Left lung (tissue), 10 donors: ENCODE data around the gene RASGEF1C. TPM values are rescaled to one million over a fixed set of nuclear protein-coding genes. Genes with fewer than 3 reads are reported as not detected.

Experiments
- ATAC-seq: fragments of 200-7000 bp; cut with Tn5 transposase; one replicate; pipeline ENCODE4 v1.9.1; 2020; ENCODE audit warnings: moderate library complexity
- DNase-seq, 4 donors: peaks; one replicate each; pipeline ENCODE4 v3.0.0-alpha.2; 2013 to 2020
- H3K27ac ChIP-seq, 2 donors: fragments of 200-600 bp; sonication (generic) in 1 of 2; one replicate each; pipeline versions ENCODE4 v1.5.0 to v1.8.0; 2020 to 2021
- H3K27me3 ChIP-seq, 2 donors: fragments of 200-600 bp; sonication (generic) in 1 of 2; one replicate each; pipeline versions ENCODE4 v1.5.0 to v1.8.0; 2020 to 2021
- H3K36me3 ChIP-seq, 2 donors: fragments of 200-600 bp; sonication (generic) in 1 of 2; one replicate each; pipeline versions ENCODE4 v1.5.0 to v1.8.0; 2020 to 2021
- H3K4me1 ChIP-seq, 2 donors: fragments of 200-600 bp; one replicate each; pipeline ENCODE4 v1.8.0; 2021
- H3K4me3 ChIP-seq, 2 donors: fragments of 200-600 bp; sonication (generic) in 1 of 2; one replicate each; pipeline versions ENCODE4 v1.5.0 to v1.8.0; 2020 to 2021; ENCODE audit warnings: mild to moderate bottlenecking in 1 of 2
- H3K9me3 ChIP-seq, 2 donors: fragments of 200-600 bp; sonication (generic) in 1 of 2; one replicate each; pipeline versions ENCODE4 v1.5.0 to v1.8.0; 2020 to 2021
- CTCF ChIP-seq, 2 donors: fragments of 200-600 bp; sonication (generic) in 1 of 2; IDR thresholded peaks; one replicate each; pipeline versions ENCODE4 v1.5.0 to v1.8.0; 2021; ENCODE audit warnings: antibody characterized with exemption in 2 of 2
- intact Hi-C, 2 donors: fragments of 100-400 bp; cut with DNase I; formaldehyde crosslinking; loops; one replicate each; pipeline versions ENCODE4 v1.11.2 to v1.14.2; 2022
- polyA plus RNA-seq, 6 donors: library from polyadenylated mRNA; unstranded; fragments of 120-200 nt; gene quantifications; one replicate each; pipeline ENCODE4 v1.2.1, GENCODE V29; 2013; ENCODE audit not compliant: insufficient read length in 6 of 6
- total RNA-seq, 2 donors: library from RNA; stranded (reverse); fragmentation: NEBNext Ultra II Directional; extraction: Animal tissue kit (Norgen Biotek cat#: 25700); gene quantifications; one replicate each; pipeline ENCODE4 v1.2.1, GENCODE V29; 2021
- donor health status: DM: no; HTN: yes; CAD: no.
- donor health status: DM: no; HTN: no; CAD: no.

RASGEF1C gene
- total and polyA plus RNA-seq, 8 donors = 0.09 to 0.34 (median 0.17) TPM; not detected in 3

- peaks cover 0 to 3% of the 10 kb centered on the region in 2 donors for H3K9me3 ChIP-seq
- no peak overlapping the region for H3K27ac ChIP-seq
- ATAC-seq (no peak), DNase-seq (no peak)
- peaks cover 0 to 5% of the 10 kb centered on the region in 2 donors for H3K4me1 ChIP-seq
- intact Hi-C loops = no loop called here
- peaks cover 0 to 15% of the 10 kb centered on the region in 2 donors for H3K27me3 ChIP-seq
- H3K4me3 ChIP-seq = no peak overlapping the region
- TF ChIP-seq CTCF (IDR thresholded peaks at IDR 0.05) = no peak
- H3K36me3 ChIP-seq = no peaks in the 10 kb centered on the region
These were observed 133.3 kb downstream of the RASGEF1C start for GRCh38 chr5:180075703-180076102.

DNA sequence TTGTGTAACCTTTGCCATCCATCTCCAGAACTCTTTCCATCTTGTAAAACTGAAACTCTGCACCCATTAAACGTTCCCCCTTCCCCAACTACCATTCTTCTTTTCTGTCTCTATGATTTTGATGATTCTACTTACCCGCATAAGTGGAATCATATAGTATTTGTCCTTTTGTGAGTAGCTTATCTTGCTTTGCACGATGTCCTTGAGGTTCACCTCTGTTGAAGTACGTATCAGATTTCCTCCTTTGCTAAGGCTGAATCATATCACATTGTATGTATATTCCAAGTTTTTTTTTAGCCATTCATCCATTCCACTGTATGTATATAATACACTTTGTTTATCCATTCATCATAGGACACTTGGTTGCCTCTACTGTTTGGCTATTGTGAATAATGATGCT lies 134.5 kb downstream of the RASGEF1C start:
- Histone ChIP-seq H3K4me1 (peaks cover 8 to 17% of the 10 kb centered on the region in 2 donors), H3K4me3 (no peak overlapping the region), H3K27ac (no peak overlapping the region), H3K9me3 (peaks cover 0 to 3% of the 10 kb centered on the region in 2 donors), H3K36me3 (no peaks in the 10 kb centered on the region), H3K27me3 (peaks cover 0 to 2% of the 10 kb centered on the region in 2 donors)
- TF ChIP-seq CTCF (IDR thresholded peaks at IDR 0.05) = no peak
- DNase-seq = no peak
- no peak for ATAC-seq
- intact Hi-C loops = no loop called here

DNA sequence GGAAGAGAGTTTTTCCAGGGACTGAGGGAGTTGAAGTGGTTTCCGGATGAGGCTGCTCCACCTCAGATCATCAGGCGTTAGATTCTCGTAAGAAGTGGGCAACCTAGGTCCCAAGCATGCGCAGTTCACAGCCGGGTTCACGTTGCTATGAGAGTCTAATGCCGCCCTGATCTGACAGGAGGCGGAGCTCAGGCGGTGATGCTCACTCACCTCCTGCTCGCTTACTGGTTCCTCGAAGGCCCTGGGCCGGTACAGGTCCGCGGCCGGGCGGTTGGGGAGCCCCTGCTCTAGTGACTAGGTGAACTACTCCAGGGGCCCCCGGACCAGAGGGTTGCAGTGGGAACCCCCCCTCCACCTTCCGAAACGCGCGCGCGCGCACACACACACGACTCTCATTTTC lies 136.5 kb downstream of the RASGEF1C start:
- Histone ChIP-seq H3K4me1 (peaks cover 8 to 36% of the 10 kb centered on the region in 2 donors), H3K4me3 (no peak overlapping the region), H3K27me3 (no peaks in the 10 kb centered on the region), H3K27ac (peak overlapping the region; percentile 95 to 99), H3K36me3 (no peaks in the 10 kb centered on the region), H3K9me3 (peaks cover 0 to 3% of the 10 kb centered on the region in 2 donors)
- intact Hi-C loops = no loop called here
- ATAC-seq (no peak), DNase-seq (peak in 1 of 4 donors; percentile 83)
- no peak for TF ChIP-seq CTCF (IDR thresholded peaks at IDR 0.05)

DNA sequence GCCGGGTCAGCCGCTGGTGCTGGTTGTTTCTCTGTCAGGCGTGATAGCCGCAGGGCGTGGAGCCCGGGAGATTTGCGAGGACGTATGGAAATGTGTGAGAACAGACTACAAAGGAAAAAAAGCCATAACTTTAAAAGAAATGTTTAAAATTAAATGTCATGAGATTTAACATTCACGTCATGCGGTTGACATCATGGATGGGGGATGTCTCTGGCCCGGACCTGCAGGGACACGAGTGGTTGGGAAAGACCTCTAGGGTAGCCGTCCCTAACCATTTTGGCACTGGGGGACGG lies 136.8 kb downstream of the RASGEF1C start:
- DNase-seq (no peak), ATAC-seq (no peak)
- no peaks in the 10 kb centered on the region for H3K36me3 ChIP-seq
- peaks cover 8 to 39% of the 10 kb centered on the region in 2 donors for H3K4me1 ChIP-seq
- H3K9me3 ChIP-seq = peaks cover 0 to 3% of the 10 kb centered on the region in 2 donors
- peak overlapping the region; percentile 95 to 99 for H3K27ac ChIP-seq
- H3K4me3 ChIP-seq = peak overlapping the region in 1 of 2 donors; percentile 92
- TF ChIP-seq CTCF (IDR thresholded peaks at IDR 0.05) = no peak
- intact Hi-C loops = no loop called here
- no peaks in the 10 kb centered on the region for H3K27me3 ChIP-seq

DNA sequence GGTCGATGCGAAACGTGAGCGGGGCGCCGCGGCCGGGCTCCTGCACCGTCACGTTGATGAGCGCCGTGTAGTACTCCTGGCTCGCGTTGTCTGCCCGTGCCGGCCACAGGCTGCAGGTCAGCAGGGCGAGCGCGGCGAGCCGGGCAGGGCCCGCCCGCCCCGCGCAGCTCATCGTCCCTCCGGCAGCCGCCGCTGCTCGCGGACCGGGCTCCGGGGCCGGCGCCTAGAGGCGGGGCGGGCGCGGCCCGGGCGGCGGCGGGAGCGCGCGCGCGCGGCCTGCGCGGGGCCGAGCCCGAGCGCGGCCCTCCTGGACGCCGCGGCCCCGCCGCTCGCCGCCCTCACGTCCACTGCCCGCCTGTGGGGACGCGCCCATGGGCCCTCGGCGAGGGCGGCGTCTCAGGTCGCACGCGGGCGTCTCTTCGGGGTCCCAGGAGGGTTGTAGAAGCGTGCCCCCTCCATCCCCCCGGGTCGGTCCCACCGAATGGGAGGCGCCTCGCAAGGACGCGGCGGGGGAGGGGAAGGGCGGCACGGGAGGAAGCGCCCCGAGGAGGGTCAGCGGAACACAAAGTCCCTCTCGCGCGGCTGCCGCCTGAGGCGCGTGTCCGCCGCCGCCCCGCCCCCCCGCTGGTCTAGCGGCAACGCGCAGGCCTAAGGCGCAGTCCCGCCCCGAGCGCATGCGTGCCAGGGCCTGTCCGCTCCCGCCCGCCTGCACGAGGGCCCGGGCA lies 137.3 kb downstream of the RASGEF1C start, which contains the start of gene RNF130:
RNF130 (minus strand) TSS at position 229 of the 725 bp plus-strand sequence; CDS start at position 172, 57 bp downstream.
- Histone ChIP-seq H3K27ac (peak within 1 kb of the TSS; percentile 95 to 99), H3K4me3 (peak within 1 kb of the TSS; percentile 92 to 96), H3K27me3 (no peaks in the 10 kb centered on the region), H3K36me3 (no peaks in the 10 kb centered on the region), H3K9me3 (peaks cover 0 to 3% of the 10 kb centered on the region in 2 donors), H3K4me1 (peaks cover 8 to 39% of the 10 kb centered on the region in 2 donors)
- DNase-seq (peak; percentile 95 to 99 (median 96)), ATAC-seq (peak; percentile 96)
- intact Hi-C loops = no loop called here
- TF ChIP-seq CTCF (IDR thresholded peaks at IDR 0.05) = no peak
